Bronchial epithelial cell (primary cell): ENCODE measurements around the gene DLG3. TPM values are rescaled to one million over a fixed set of nuclear protein-coding genes. Genes with fewer than 3 reads are reported as not detected.

Source experiments
- DNase-seq: peaks from one replicate; pipeline ENCODE4 v3.0.0-alpha.2; 2010; ENCODE audit warnings: low read depth
- FAIRE-seq: peaks from 2 replicates; lab custom pipeline; 2011; peaks lifted over from hg19 to GRCh38; lab: Jason Lieb, UNC
- H3K27me3 ChIP-seq: 2 replicates; pipeline ENCODE4 v1.5.1; 2011; ENCODE audit warnings: low read length; ENCODE audit not compliant: control insufficient read depth, insufficient read depth
- H3K36me3 ChIP-seq: 2 replicates; pipeline ENCODE4 v1.5.1; 2011; ENCODE audit warnings: low read length; ENCODE audit not compliant: control insufficient read depth, insufficient read depth
- H3K4me3 ChIP-seq: 2 replicates; pipeline ENCODE4 v1.5.1; 2011; ENCODE audit warnings: mild to moderate bottlenecking, low read depth, low read length, control low read depth
- CTCF ChIP-seq: IDR thresholded peaks from 2 replicates; pipeline ENCODE4 v1.5.1; 2011; ENCODE audit warnings: mild to moderate bottlenecking, moderate library complexity, low read length, control low read depth, inconsistent platforms; ENCODE audit not compliant: insufficient read depth, severe bottlenecking
- total RNA-seq: library from RNA; depleted of rRNA; stranded (reverse); fragments of >200 nt; gene quantifications from 2 replicates; pipeline ENCODE4 v1.2.1, GENCODE V29; 2014

The DLG3 gene
- total RNA-seq, 1 donor from 2014 or later: 21.1 TPM

- FAIRE-seq: no peak
- Histone ChIP-seq H3K36me3 (no peaks in the 10 kb centered on the region), H3K27me3 (no peaks in the 10 kb centered on the region), H3K4me3 (peak overlapping the region; percentile 65)
- no peak for TF ChIP-seq CTCF
- peak; percentile 63 for DNase-seq
Measured at GRCh38 chrX:70434352-70434866, 10.2 kb upstream of the DLG3 start.

- Histone ChIP-seq H3K4me3 (peak overlapping the region; percentile 65), H3K36me3 (no peaks in the 10 kb centered on the region), H3K27me3 (no peaks in the 10 kb centered on the region)
- FAIRE-seq (no peak), DNase-seq (no peak)
- TF ChIP-seq CTCF: no peak
Measured at GRCh38 chrX:70434914-70435586, 9.6 kb upstream of the DLG3 start.

- H3K4me3 ChIP-seq: no peak overlapping the region
- H3K36me3 ChIP-seq: no peaks in the 10 kb centered on the region
- no peaks in the 10 kb centered on the region for H3K27me3 ChIP-seq
- FAIRE-seq (no peak), DNase-seq (no peak)
- no peak for TF ChIP-seq CTCF
Measured at GRCh38 chrX:70436343-70436742, 8.3 kb upstream of the DLG3 start.

GRCh38 chrX:70437011-70437410, 7.6 kb upstream of the DLG3 start:
- DNase-seq (peak; percentile 23), FAIRE-seq (no peak)
- no peaks in the 10 kb centered on the region for H3K27me3 ChIP-seq
- TF ChIP-seq CTCF: no peak
- no peak overlapping the region for H3K4me3 ChIP-seq
- no peaks in the 10 kb centered on the region for H3K36me3 ChIP-seq

- peak; percentile 60 for DNase-seq
- Histone ChIP-seq H3K36me3 (no peaks in the 10 kb centered on the region), H3K4me3 (no peak overlapping the region), H3K27me3 (no peaks in the 10 kb centered on the region)
- FAIRE-seq: no peak
- no peak for TF ChIP-seq CTCF
Measured at GRCh38 chrX:70437921-70438665, 6.5 kb upstream of the DLG3 start.
